KBM-7 (cell line): ENCODE results near the gene LOXHD1.

Experiments used
- DNase-seq: peaks from one replicate; pipeline ENCODE4 v3.0.0-alpha.2; 2015
- in situ Hi-C: fragments of 300-500 bp; cut with MboI; formaldehyde crosslinking; loops from 2 replicates; pipeline ENCODE4 v1.14.3; 2020; ENCODE audit warnings: low sequenced_read_pairs, low pct_unique_long_range_greater_than_20kb, mixed read lengths

Gene LOXHD1

GRCh38 chr18:46657115-46657955 lies at the start of gene LOXHD1:
TSS of gene LOXHD1 (minus strand) at chr18:46657220. CDS start at chr18:46657033, 187 bp downstream.
- in situ Hi-C loops, result loop anchor here (25.0 kb wide), 1 partner anchor 495 kb away; a partner anchor contains a TSS

GRCh38 chr18:46705521-46705920 lies 48.5 kb upstream of the LOXHD1 start:
- DNase-seq, result no peak
- in situ Hi-C loops, result no loop called here

More at GRCh38 chr18:46657115-46657955, at the start of gene LOXHD1:
- no peak for DNase-seq

- in situ Hi-C loops, result no loop called here
Observed at GRCh38 chr18:46704816-46705215, 47.8 kb upstream of the LOXHD1 start.

GRCh38 chr18:46704189-46704588 lies 47.2 kb upstream of the LOXHD1 start:
- DNase-seq, result no peak
- in situ Hi-C loops, result no loop called here

More at GRCh38 chr18:46704816-46705215, 47.8 kb upstream of the LOXHD1 start:
- no peak for DNase-seq

- DNase-seq, result no peak
- in situ Hi-C loops, result no loop called here
Observed at GRCh38 chr18:46702471-46702870, 45.5 kb upstream of the LOXHD1 start.

GRCh38 chr18:46700066-46700824 lies 43.2 kb upstream of the LOXHD1 start:
- in situ Hi-C loops, result no loop called here
- DNase-seq, result no peak

GRCh38 chr18:46696702-46697101 lies 39.7 kb upstream of the LOXHD1 start:
- DNase-seq, result no peak
- in situ Hi-C loops, result no loop called here

- in situ Hi-C loops, result no loop called here
- DNase-seq, result no peak
Observed at GRCh38 chr18:46696268-46696667, 39.2 kb upstream of the LOXHD1 start.

- no peak for DNase-seq
- in situ Hi-C loops, result no loop called here
Observed at GRCh38 chr18:46693996-46694395, 37.0 kb upstream of the LOXHD1 start.

- in situ Hi-C loops, result no loop called here
- DNase-seq, result no peak
Observed at GRCh38 chr18:46688853-46689525, 32.0 kb upstream of the LOXHD1 start.

- in situ Hi-C loops, result no loop called here
Observed at GRCh38 chr18:46686186-46686585, 29.2 kb upstream of the LOXHD1 start.

GRCh38 chr18:46683252-46683651 lies 26.2 kb upstream of the LOXHD1 start:
- no peak for DNase-seq
- in situ Hi-C loops, result no loop called here

More at GRCh38 chr18:46686186-46686585, 29.2 kb upstream of the LOXHD1 start:
- no peak for DNase-seq

GRCh38 chr18:46680784-46681695 lies 24.0 kb upstream of the LOXHD1 start:
- no peak for DNase-seq
- in situ Hi-C loops, result no loop called here

GRCh38 chr18:46679846-46680598 lies 23.0 kb upstream of the LOXHD1 start:
- in situ Hi-C loops, result no loop called here
- no peak for DNase-seq

- peak; percentile 14 for DNase-seq
- in situ Hi-C loops, result no loop called here
Observed at GRCh38 chr18:46678785-46679399, 21.9 kb upstream of the LOXHD1 start.

- in situ Hi-C loops, result no loop called here
- DNase-seq, result no peak
Observed at GRCh38 chr18:46678041-46678440, 21.0 kb upstream of the LOXHD1 start.

GRCh38 chr18:46677611-46678010 lies 20.6 kb upstream of the LOXHD1 start:
- no peak for DNase-seq
- in situ Hi-C loops, result no loop called here
